Endothelial cell of umbilical vein (primary cell): ENCODE measurements around the gene APOBEC3F. TPM values are rescaled to one million over a fixed set of nuclear protein-coding genes. Genes with fewer than 3 reads are reported as not detected.
"Not testable (repeated sequence)": the region's sequence is repeated elsewhere in the genome, so short reads cannot be mapped to it uniquely, and the experiment has no call there.

Experiments used
- BruUV-seq: library from RNA; stranded (reverse); fragments of 400-500 nt; replicated peaks from 2 replicates; lab custom pipeline; 2021; lab: Mats Ljungman, UMichigan
- CTCF ChIA-PET: fragments of 300-600, 350-600 bp; sonication (Branson Sonifier 250); formaldehyde crosslinking; loops from one replicate; lab custom pipeline; 2021; ENCODE audit warnings: antibody characterized with exemption, inconsistent platforms; lab: Charles Lee
- POLR2A ChIA-PET: fragments of 300-600, 350-600 bp; sonication (Branson Sonifier 250); formaldehyde crosslinking; loops from one replicate; lab custom pipeline; 2021; ENCODE audit warnings: antibody characterized with exemption, inconsistent platforms; lab: Charles Lee
- DNase-seq: peaks from one replicate; pipeline ENCODE4 v3.0.0-alpha.2; 2011; ENCODE audit warnings: low read depth, low spot score
- FAIRE-seq: peaks from 2 replicates; lab custom pipeline; 2011; peaks lifted over from hg19 to GRCh38; lab: Jason Lieb, UNC
- H2AFZ ChIP-seq: 2 replicates; pipeline ENCODE4 v1.6.0; 2012; ENCODE audit warnings: low read depth, low read length, control low read depth, inconsistent platforms
- H3K27ac ChIP-seq: 2 replicates; pipeline ENCODE4 v1.5.1; 2011; ENCODE audit warnings: low read depth, mild to moderate bottlenecking, control low read depth, low read length, moderate library complexity; ENCODE audit not compliant: insufficient read depth
- H3K27me3 ChIP-seq, 2 experiments: 2 replicates each; pipeline versions ENCODE4 v1.6.0 to v1.6.1; 2011; ENCODE audit warnings: low read length in 2 of 2, mixed read lengths in 1 of 2; ENCODE audit not compliant: control insufficient read depth in 2 of 2, insufficient read depth in 2 of 2
- H3K36me3 ChIP-seq, 2 experiments: 2 replicates in 1 of 2; 3 replicates in 1 of 2; pipeline ENCODE4 v1.5.1; 2011; ENCODE audit warnings: low read length in 2 of 2, mild to moderate bottlenecking in 1 of 2, moderate library complexity in 1 of 2; ENCODE audit not compliant: control insufficient read depth in 2 of 2, insufficient read depth in 2 of 2; ENCODE audit errors: extremely low read depth in 1 of 2
- H3K4me1 ChIP-seq: 3 replicates; pipeline ENCODE4 v1.5.1; 2011; ENCODE audit warnings: mild to moderate bottlenecking, low read length; ENCODE audit not compliant: control insufficient read depth, insufficient read depth; ENCODE audit errors: extremely low read depth
- H3K4me2 ChIP-seq: 2 replicates; pipeline ENCODE4 v1.6.1; 2011; ENCODE audit warnings: low read length, control low read depth, mixed read lengths; ENCODE audit not compliant: insufficient read depth
- H3K4me3 ChIP-seq, 3 experiments: fragments of 200-600 bp in 1 of 3; sonication (generic), shearing (Covaris generic) in 1 of 3; replicated peaks in 1 of 3; 2 replicates each; pipeline ENCODE4 v1.5.1; 2011 to 2016; ENCODE audit warnings: control low read depth in 3 of 3, low read length in 3 of 3, mild to moderate bottlenecking in 2 of 3, inconsistent platforms in 1 of 3, low read depth in 1 of 3, moderate library complexity in 1 of 3; ENCODE audit not compliant: insufficient read depth in 1 of 3
- H3K79me2 ChIP-seq: 2 replicates; pipeline ENCODE4 v1.6.0; 2012; ENCODE audit warnings: low read length, inconsistent platforms; ENCODE audit not compliant: control insufficient read depth, insufficient read depth
- H3K9ac ChIP-seq: replicated peaks from 2 replicates; pipeline ENCODE3; 2011; ENCODE audit warnings: low read length, control low read depth; ENCODE audit not compliant: insufficient read depth; ENCODE audit errors: extremely low read depth
- H3K9me1 ChIP-seq: replicated peaks from 3 replicates; pipeline ENCODE4 v1.6.0; 2011; ENCODE audit warnings: mild to moderate bottlenecking, low read length; ENCODE audit not compliant: control insufficient read depth, insufficient read depth; ENCODE audit errors: extremely low read depth
- H3K9me3 ChIP-seq: replicated peaks from 2 replicates; pipeline ENCODE4 v1.5.1; 2012; ENCODE audit warnings: low read length, inconsistent platforms; ENCODE audit not compliant: control insufficient read depth, insufficient read depth
- H4K20me1 ChIP-seq: replicated peaks from 2 replicates; pipeline ENCODE3; 2011; ENCODE audit warnings: mild to moderate bottlenecking, low read length; ENCODE audit not compliant: control insufficient read depth, insufficient read depth; ENCODE audit errors: extremely low read depth
- EZH2 ChIP-seq: IDR thresholded peaks from 2 replicates; pipeline ENCODE4 v1.6.1; 2012; ENCODE audit warnings: borderline replicate concordance, low read depth, mild to moderate bottlenecking, moderate library complexity, low read length, inconsistent platforms; ENCODE audit not compliant: severe bottlenecking
- FOS ChIP-seq: IDR thresholded peaks from 2 replicates; pipeline ENCODE4 v1.6.1; 2011; ENCODE audit warnings: mild to moderate bottlenecking, low read length, moderate library complexity, borderline replicate concordance; ENCODE audit not compliant: insufficient read depth
- GATA2 ChIP-seq: IDR thresholded peaks from 2 replicates; pipeline ENCODE4 v1.7.0; 2011; ENCODE audit warnings: low read depth, mild to moderate bottlenecking, moderate library complexity, mixed read lengths, low read length; ENCODE audit not compliant: insufficient read length, insufficient read depth
- JUN ChIP-seq: IDR thresholded peaks from 2 replicates; pipeline ENCODE4 v1.6.1; 2011; ENCODE audit warnings: borderline replicate concordance, low read depth; ENCODE audit not compliant: insufficient read length, insufficient read depth
- MYC ChIP-seq: IDR thresholded peaks from one replicate; pipeline ENCODE4 v1.6.1; 2011; ENCODE audit warnings: mild to moderate bottlenecking, low read depth, low read length
- POLR2A ChIP-seq: IDR thresholded peaks from 2 replicates; pipeline ENCODE4 v1.6.1; 2012; ENCODE audit warnings: low read depth, mild to moderate bottlenecking, control low read depth, low read length
- POLR2AphosphoS5 ChIP-seq: IDR thresholded peaks from 2 replicates; pipeline ENCODE4 v1.6.1; 2012; ENCODE audit warnings: low read depth, mild to moderate bottlenecking, control low read depth, low read length, moderate library complexity; ENCODE audit not compliant: insufficient read depth
- dilution Hi-C: fragments of 300-500 bp; cut with MboI; formaldehyde crosslinking; loops from one replicate; pipeline ENCODE4 v1.15.0; 2019; ENCODE audit warnings: low sequenced_read_pairs; ENCODE audit not compliant: extremely low pct_ligation_motif_present
- intact Hi-C: fragments of 100-400 bp; cut with micrococcal nuclease; formaldehyde crosslinking; loops from one replicate; pipeline ENCODE4 v1.10.0; 2022
- polyA plus RNA-seq, 4 experiments: library from polyadenylated mRNA; depleted of rRNA in 3 of 4; stranded (reverse) in 3 of 4; unstranded in 1 of 4; fragments of >200 nt; gene quantifications; 2 replicates each; pipeline versions ENCODE4 v1.2.1 to v1.2.3, GENCODE V29; 2011 to 2012; ENCODE audit warnings: missing spikeins in 1 of 4
- total RNA-seq: library from RNA; stranded (reverse); gene quantifications from 2 replicates; pipeline ENCODE4 v1.2.3, GENCODE V29; 2021
- TF ChIP-seq, protein P1 (sequence below), 2 donors: IDR thresholded peaks; 1 replicate in 1 of 2; 2 replicates in 1 of 2; pipeline ENCODE4 v1.5.1; 2011; ENCODE audit warnings: low read length in 2 of 2, mild to moderate bottlenecking in 2 of 2, moderate library complexity in 2 of 2, control low read depth in 1 of 2, inconsistent platforms in 1 of 2, low read depth in 1 of 2; ENCODE audit not compliant: insufficient read depth in 1 of 2; ENCODE audit errors: extremely low read depth in 1 of 2
- TF ChIP-seq, protein P2 (sequence below): IDR thresholded peaks from 2 replicates; pipeline ENCODE4 v1.6.1; 2011; ENCODE audit not compliant: insufficient read depth, insufficient read length

APOBEC3F gene
- total and polyA plus RNA-seq, 2 donors (not counting 3 experiments of a cell fraction or from before 2014, with no cell fraction given) = 10.2 to 11.0 TPM

DNA sequence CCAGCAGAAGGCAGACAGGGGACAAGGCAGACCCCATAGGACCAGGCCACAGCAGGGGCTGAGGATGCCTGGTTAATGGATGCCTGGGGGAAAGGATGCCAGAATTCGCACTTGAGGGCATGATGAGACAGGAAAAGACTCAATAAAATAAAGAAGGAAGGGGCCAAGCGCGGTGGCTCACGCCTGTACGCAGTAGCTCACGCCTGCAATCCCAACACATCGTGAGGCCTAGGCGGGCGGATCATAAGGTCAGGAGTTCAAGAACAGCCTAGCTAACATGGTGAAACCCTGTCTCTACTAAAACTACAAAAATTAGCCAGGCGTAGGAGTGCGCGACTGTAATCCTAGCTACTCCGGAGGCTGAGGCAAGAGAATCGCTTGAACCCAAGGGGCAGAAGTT lies 10.0 kb upstream of the APOBEC3F start:
- no peaks in the 10 kb centered on the region for H3K9me3 ChIP-seq
- intact Hi-C loops (no loop called here), dilution Hi-C loops (no loop called here)
- no peaks in the 10 kb centered on the region for H3K4me1 ChIP-seq
- FAIRE-seq (no peak), DNase-seq (no peak)
- no TSS peak for BruUV-seq
- CTCF ChIA-PET = no interaction called here
- H3K27ac ChIP-seq = no peak overlapping the region
- H3K36me3 ChIP-seq = no peaks in the 10 kb centered on the region
- no peak overlapping the region for H2AFZ ChIP-seq
- no peaks in the 10 kb centered on the region for H3K27me3 ChIP-seq
- no peaks in the 10 kb centered on the region for H4K20me1 ChIP-seq
- no peak overlapping the region for H3K9ac ChIP-seq
- POLR2A ChIA-PET = no interaction called here
- no peaks in the 10 kb centered on the region for H3K79me2 ChIP-seq
- no peaks in the 10 kb centered on the region for H3K9me1 ChIP-seq
- no peak overlapping the region for H3K4me2 ChIP-seq
- TF ChIP-seq JUN (no peak), EZH2 (no peak), GATA2 (no peak), FOS (no peak), MYC (no peak), POLR2A (no peak), POLR2AphosphoS5 (no peak)
- TF ChIP-seq, protein P1, sequence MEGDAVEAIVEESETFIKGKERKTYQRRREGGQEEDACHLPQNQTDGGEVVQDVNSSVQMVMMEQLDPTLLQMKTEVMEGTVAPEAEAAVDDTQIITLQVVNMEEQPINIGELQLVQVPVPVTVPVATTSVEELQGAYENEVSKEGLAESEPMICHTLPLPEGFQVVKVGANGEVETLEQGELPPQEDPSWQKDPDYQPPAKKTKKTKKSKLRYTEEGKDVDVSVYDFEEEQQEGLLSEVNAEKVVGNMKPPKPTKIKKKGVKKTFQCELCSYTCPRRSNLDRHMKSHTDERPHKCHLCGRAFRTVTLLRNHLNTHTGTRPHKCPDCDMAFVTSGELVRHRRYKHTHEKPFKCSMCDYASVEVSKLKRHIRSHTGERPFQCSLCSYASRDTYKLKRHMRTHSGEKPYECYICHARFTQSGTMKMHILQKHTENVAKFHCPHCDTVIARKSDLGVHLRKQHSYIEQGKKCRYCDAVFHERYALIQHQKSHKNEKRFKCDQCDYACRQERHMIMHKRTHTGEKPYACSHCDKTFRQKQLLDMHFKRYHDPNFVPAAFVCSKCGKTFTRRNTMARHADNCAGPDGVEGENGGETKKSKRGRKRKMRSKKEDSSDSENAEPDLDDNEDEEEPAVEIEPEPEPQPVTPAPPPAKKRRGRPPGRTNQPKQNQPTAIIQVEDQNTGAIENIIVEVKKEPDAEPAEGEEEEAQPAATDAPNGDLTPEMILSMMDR (IDR thresholded peaks at IDR 0.05; ENCODE audit: extremely low read depth in 1 of 2, insufficient read depth in 1 of 2, low read depth in 1 of 2, low read length in 2 of 2) = no peak
- TF ChIP-seq, protein P2, sequence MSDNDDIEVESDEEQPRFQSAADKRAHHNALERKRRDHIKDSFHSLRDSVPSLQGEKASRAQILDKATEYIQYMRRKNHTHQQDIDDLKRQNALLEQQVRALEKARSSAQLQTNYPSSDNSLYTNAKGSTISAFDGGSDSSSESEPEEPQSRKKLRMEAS = no peak
- no peak overlapping the region for H3K4me3 ChIP-seq

DNA sequence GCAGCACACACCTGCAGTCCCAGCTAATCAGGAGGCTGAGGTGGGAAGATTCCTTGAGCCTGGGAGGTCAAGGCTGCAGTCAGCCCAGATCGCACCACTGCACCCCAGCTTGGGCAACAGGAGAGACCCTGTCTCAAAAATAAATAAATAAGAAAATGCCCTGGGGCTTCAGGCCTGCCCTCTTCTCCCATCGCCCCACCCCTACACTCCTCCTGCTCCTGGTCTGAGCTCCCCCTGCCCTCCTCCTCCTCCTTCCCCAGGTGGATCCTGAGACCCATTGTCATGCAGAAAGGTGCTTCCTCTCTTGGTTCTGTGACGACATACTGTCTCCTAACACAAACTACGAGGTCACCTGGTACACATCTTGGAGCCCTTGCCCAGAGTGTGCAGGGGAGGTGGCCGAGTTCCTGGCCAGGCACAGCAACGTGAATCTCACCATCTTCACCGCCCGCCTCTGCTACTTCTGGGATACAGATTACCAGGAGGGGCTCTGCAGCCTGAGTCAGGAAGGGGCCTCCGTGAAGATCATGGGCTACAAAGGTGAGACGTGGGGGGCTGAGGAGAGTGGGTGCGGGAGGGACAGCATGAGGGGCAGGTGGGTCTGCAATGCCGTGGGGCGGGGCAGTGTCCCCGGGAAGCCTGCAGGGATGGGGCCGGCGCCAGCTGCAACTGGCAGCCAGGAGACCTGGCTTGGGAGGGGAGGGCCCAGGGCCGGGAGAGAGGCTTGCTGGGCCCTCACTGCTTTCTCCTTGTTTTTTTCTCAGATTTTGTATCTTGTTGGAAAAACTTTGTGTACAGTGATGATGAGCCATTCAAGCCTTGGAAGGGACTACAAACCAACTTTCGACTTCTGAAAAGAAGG lies 9.0 kb upstream of the APOBEC3F start:
- FAIRE-seq, H3K9me1 ChIP-seq, H3K4me3 ChIP-seq, H3K27ac ChIP-seq, DNase-seq, POLR2A ChIA-PET, H3K27me3 ChIP-seq, H2AFZ ChIP-seq, intact Hi-C loops, H3K79me2 ChIP-seq, H3K4me1 ChIP-seq, H3K36me3 ChIP-seq, dilution Hi-C loops, H4K20me1 ChIP-seq, H3K9me3 ChIP-seq, BruUV-seq, H3K4me2 ChIP-seq, H3K9ac ChIP-seq: not testable (repeated sequence)
- CTCF ChIA-PET = interaction anchor here (0.6 kb wide), 1 partner anchor 89 kb away, joined by 4 read pairs; no protein-coding TSS in a partner anchor

DNA sequence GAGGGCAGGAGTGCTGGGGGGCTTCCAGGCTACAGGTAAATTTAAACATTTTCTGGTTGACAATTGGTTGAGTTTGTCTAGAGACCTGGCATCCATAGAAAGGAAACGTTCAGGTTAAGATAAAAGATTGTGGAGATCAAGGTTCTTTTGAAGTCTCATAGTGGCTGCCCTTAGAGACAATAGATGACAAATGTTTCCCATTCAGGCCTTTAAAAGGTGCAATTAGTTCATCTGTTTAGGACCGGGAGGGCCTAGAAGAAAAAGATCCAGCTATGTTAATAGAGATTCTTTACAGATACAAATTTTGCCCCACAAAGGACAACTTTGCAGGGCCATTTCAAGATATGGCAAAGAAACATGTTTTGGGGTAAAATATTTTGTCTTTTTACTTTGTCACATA lies 3.6 kb upstream of the APOBEC3F start:
- FAIRE-seq, H3K4me3 ChIP-seq, DNase-seq, H3K36me3 ChIP-seq, H3K4me2 ChIP-seq, POLR2A ChIA-PET, H3K27ac ChIP-seq, dilution Hi-C loops, BruUV-seq, intact Hi-C loops, H3K79me2 ChIP-seq, H3K4me1 ChIP-seq, H3K9me3 ChIP-seq, H4K20me1 ChIP-seq, H3K9me1 ChIP-seq, H3K9ac ChIP-seq, H3K27me3 ChIP-seq, H2AFZ ChIP-seq: not testable (repeated sequence)
- CTCF ChIA-PET = interaction anchor here (1.2 kb wide), 1 partner anchor 15 kb away, joined by 3 read pairs; no protein-coding TSS in a partner anchor
